Right atrium auricular region (tissue), 2 donors: Measurements from ENCODE around the gene PTPN11. TPM values are rescaled to one million over a fixed set of nuclear protein-coding genes. Genes with fewer than 3 reads are reported as not detected.

Experiments used
- DNase-seq: peaks from one replicate; pipeline ENCODE4 v3.0.0-alpha.2; 2019; ENCODE audit warnings: low spot score
- H3K27ac ChIP-seq, 2 donors: fragments of 200-600 bp; sonication (generic); 1 replicate in 1 of 2; 2 replicates in 1 of 2; pipeline ENCODE4 v1.5.1; 2016 to 2019
- H3K27me3 ChIP-seq, 2 donors: fragments of 200-600 bp; sonication (generic); one replicate each; pipeline versions ENCODE4 v1.5.1 to v1.6.0; 2017 to 2019
- H3K36me3 ChIP-seq: fragments of 200-600 bp; sonication (generic); one replicate; pipeline ENCODE4 v1.5.1; 2016
- H3K4me1 ChIP-seq, 2 donors: fragments of 200-600 bp; sonication (generic); one replicate each; pipeline versions ENCODE4 v1.5.1 to v1.6.0; 2017 to 2019
- H3K4me3 ChIP-seq, 2 donors: fragments of 200-600 bp; sonication (generic); 1 replicate in 1 of 2; 2 replicates in 1 of 2; pipeline ENCODE4 v1.5.1; 2017 to 2019; ENCODE audit warnings: mild to moderate bottlenecking in 1 of 2, moderate library complexity in 1 of 2
- H3K9me3 ChIP-seq, 2 donors: fragments of 200-600 bp; sonication (generic); one replicate each; pipeline ENCODE4 v1.5.1; 2019
- CTCF ChIP-seq, 2 donors: fragments of 200-600 bp; sonication (generic); IDR thresholded peaks; one replicate each; pipeline ENCODE4 v1.5.1; 2019; ENCODE audit warnings: antibody characterized with exemption in 2 of 2
- total RNA-seq, 2 donors: library from RNA; depleted of rRNA; stranded (reverse); fragments of >200 nt; gene quantifications; one replicate each; pipeline ENCODE4 v1.1.0, GENCODE V29; 2016

PTPN11 gene
- total RNA-seq, 2 donors from 2014 or later: 70.8 to 97.9 TPM

DNA sequence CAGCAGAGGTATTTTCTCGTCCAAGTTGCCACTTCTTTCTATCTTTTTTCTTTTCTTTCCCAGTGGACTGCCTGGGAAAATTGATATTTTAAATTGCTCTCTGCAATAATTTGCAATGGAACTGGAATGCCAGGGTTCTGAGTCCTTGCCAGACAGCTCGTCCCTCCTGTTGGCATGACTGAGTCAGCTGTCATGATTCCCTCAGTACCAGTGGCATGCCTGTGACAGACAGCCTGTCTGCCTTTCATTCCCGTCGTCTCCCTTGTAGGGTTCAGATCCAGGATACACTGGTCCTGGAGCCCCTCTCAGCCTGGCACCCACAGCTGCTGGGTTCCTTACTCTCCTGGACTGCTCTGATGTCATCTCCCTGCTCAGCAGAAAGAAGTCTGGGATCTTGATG lies 84.8 kb downstream of the PTPN11 start:
- no peaks in the 10 kb centered on the region for H3K4me1 ChIP-seq
- no peak overlapping the region for H3K4me3 ChIP-seq
- no peak for TF ChIP-seq CTCF (IDR thresholded peaks at IDR 0.05)
- no peaks in the 10 kb centered on the region for H3K9me3 ChIP-seq
- peaks cover 65% of the 10 kb centered on the region for H3K36me3 ChIP-seq
- no peak overlapping the region for H3K27ac ChIP-seq
- H3K27me3 ChIP-seq: no peaks in the 10 kb centered on the region
- DNase-seq: no peak

GRCh38 chr12:112506513-112507166 lies 87.9 kb downstream of the PTPN11 start:
- H3K9me3 ChIP-seq: no peaks in the 10 kb centered on the region
- H3K27ac ChIP-seq: no peak overlapping the region
- H3K4me1 ChIP-seq: no peaks in the 10 kb centered on the region
- DNase-seq: no peak
- H3K36me3 ChIP-seq: peaks cover 66% of the 10 kb centered on the region
- H3K4me3 ChIP-seq: no peak overlapping the region
- TF ChIP-seq CTCF (IDR thresholded peaks at IDR 0.05): no peak
- H3K27me3 ChIP-seq: no peaks in the 10 kb centered on the region

GRCh38 chr12:112513471-112513870 lies 94.7 kb downstream of the PTPN11 start:
- Histone ChIP-seq H3K27ac (no peak overlapping the region), H3K4me3 (no peak overlapping the region), H3K4me1 (no peaks in the 10 kb centered on the region), H3K36me3 (peaks cover 1% of the 10 kb centered on the region), H3K9me3 (no peaks in the 10 kb centered on the region), H3K27me3 (no peaks in the 10 kb centered on the region)
- TF ChIP-seq CTCF (IDR thresholded peaks at IDR 0.05): no peak
- no peak for DNase-seq

- no peaks in the 10 kb centered on the region for H3K36me3 ChIP-seq
- no peak for DNase-seq
- no peaks in the 10 kb centered on the region for H3K4me1 ChIP-seq
- H3K9me3 ChIP-seq: no peaks in the 10 kb centered on the region
- H3K4me3 ChIP-seq: no peak overlapping the region
- TF ChIP-seq CTCF (IDR thresholded peaks at IDR 0.05): no peak
- no peaks in the 10 kb centered on the region for H3K27me3 ChIP-seq
- H3K27ac ChIP-seq: no peak overlapping the region
Measured at GRCh38 chr12:112514456-112514855, 95.7 kb downstream of the PTPN11 start.

DNA sequence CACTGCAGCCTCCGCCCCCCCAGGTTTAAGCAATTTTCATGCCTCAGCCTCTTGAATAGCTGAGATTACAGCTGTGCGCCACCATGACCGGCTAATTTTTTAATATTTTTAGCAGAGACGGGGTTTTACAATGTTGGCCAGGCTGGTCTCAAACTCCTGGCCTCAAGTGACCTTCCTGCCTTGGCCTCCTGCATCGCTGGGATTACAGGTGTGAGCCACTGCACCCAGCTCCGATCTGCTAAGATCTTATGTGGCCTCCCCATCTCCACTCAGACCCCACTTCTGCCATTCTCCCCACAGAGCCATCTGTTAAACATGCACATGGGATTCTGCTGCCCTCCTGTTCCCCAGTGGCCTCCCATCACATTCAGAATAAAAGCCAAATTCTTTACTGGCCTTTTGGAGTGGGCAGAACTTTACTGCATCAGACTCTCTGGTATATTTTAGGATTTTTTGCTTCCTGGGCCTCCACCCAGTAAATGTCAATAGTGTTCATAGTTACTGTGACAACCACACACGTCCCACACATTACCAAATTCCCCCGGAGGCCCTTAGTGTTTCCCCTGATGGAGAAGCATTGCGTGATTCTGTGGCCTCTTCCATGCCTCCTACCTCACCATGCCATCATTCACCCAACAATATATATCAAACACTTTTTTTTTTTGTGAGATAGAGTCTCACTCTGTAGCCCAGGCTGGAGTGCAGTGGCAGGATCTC lies 96.3 kb downstream of the PTPN11 start:
- no peak for DNase-seq
- Histone ChIP-seq H3K36me3 (no peaks in the 10 kb centered on the region), H3K9me3 (no peaks in the 10 kb centered on the region), H3K4me3 (no peak overlapping the region), H3K27ac (no peak overlapping the region), H3K4me1 (no peaks in the 10 kb centered on the region), H3K27me3 (no peaks in the 10 kb centered on the region)
- no peak for TF ChIP-seq CTCF (IDR thresholded peaks at IDR 0.05)
